GM18951 (cell line): ENCODE data around the gene FCN3.

ENCODE experiments used
- POLR2A ChIP-seq: IDR thresholded peaks from 4 replicates; pipeline ENCODE4 v1.6.1; 2011; ENCODE audit warnings: mild to moderate bottlenecking; ENCODE audit not compliant: insufficient read length, insufficient read depth; ENCODE audit errors: extremely low read depth
- in situ Hi-C: fragments of 300-500 bp; cut with MboI; formaldehyde crosslinking; loops from one replicate; pipeline ENCODE4 v1.12.0; 2022; ENCODE audit warnings: low sequenced_read_pairs, mixed read lengths, inconsistent platforms; ENCODE audit not compliant: unreplicated experiment

Gene FCN3

DNA sequence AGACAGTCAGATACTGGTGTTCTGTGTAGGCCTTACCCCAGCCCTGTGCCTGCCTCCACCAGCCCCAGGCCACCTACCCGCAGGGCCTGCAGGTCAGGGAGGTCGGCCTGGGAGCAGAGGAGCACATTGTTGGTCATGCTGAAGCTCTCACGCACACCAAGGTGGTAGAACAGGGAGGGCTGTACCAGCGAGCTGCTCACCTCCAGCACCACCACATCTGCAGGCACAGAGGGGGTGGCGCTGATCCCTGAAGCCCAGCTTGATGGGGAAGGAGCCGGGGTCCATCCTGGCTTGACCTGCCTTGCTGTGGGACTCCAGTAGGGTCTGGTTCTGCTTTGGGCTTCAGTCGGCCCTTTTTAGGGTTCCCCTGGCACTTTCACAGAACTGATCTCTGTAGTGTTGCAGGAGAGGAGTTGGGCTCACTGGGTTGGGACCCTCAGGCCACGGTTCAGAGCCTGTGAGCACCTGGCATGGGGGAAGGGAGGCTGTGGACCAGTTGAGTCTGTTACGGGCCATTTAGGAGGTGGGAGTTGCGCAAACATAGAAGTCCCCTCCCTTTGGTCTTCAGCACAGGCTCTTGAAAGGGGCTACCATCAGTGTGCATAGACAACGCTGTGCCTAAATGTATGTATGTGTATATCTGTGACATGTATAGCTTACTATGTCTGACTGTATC, 9.8 kb downstream of the FCN3 start:
- in situ Hi-C loops, result no loop called here
- no peak for TF ChIP-seq POLR2A

DNA sequence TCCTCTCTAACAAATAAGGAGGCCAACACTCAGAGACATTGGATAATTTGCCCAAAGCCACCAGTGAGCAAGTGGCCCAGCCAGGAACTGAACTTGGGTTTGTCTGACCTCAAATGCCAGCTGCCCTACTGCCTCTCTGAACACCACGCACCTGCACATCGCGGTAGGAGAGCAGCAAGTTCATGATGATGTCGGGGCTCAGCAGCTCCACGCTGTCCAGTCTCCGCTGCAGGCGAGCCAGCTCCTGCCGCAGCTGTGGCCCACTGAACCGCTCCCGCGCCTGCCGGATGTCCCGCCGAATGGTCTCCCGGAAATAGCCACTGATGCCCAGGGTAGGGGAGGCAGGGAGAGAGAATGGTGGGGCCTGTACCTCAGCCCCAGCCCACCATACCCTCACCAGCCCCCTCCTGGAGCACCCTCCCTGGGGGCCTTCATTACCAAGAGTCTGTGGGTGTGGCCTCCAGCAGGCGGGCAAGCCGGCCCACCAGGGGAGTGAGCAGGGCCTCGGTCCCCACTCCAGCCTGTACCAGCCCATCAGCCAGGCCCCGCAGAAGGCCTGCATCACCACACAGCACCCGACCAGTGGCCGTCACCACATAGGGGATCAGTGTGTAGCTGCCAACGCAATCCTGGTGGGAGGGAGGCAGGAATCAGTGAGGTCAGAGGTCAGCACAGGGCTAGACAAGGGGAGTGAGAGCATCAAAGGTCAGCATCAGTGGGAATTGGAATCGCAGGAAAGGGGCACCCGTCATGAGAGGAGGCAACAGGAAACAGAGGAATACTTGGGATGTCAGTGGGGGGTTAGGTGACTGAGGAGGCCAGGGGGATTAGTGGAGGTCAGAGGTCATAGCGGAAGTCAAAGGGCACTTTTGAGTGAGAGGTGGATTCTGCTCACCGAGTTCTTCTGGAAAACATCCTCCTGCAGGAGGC, 10.6 kb downstream of the FCN3 start:
- in situ Hi-C loops, result no loop called here
- TF ChIP-seq POLR2A, result no peak

- in situ Hi-C loops, result no loop called here
- TF ChIP-seq POLR2A, result no peak
Observed at GRCh38 chr1:27361553-27361952, 13.1 kb downstream of the FCN3 start.

- no peak for TF ChIP-seq POLR2A
- in situ Hi-C loops, result no loop called here
Observed at GRCh38 chr1:27361044-27361402, 13.6 kb downstream of the FCN3 start.

DNA sequence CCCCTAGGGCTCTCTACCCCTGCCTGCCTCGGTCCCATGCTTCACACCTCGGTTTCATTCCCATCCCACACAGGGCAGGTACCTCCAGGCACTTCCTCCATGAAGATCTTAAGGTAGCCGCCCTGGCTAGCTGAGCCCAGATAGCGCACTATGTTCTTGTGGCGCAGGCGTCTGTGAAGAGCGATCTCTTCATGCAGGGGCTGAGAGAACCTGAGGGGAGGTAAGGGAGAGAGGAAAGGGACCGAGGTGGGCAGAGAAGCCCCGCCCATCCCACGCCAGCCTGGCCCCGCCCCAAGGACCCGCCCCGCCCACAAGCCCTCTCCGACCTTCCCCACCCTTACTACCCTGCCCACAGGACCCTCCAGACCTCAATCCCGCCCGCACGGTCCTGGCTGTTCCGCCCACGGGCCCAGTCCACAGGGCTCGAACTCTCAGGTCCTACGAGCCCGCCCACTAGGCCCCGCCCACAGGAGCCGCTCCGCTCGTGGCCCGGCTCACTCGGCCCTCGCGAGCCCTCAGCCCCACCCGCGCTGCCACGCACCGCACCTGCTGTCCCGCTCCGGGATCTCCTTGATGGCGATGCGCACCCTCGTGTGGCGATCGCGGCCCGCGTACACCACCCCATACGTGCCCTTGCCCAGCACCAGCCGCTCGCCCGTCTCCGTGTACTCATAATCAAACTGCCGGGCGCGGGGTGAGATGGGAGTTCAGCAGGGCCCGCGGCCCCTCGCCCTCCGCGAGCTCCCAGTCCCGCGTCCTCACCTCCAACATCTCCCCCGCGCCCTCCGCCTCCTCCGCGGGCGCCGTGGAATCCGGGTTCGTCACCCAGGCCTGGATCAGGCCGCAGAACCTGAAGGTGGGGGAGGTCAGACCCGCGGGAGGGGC, 14.2 kb downstream of the FCN3 start:
- in situ Hi-C loops, result no loop called here
- TF ChIP-seq POLR2A, result no peak

DNA sequence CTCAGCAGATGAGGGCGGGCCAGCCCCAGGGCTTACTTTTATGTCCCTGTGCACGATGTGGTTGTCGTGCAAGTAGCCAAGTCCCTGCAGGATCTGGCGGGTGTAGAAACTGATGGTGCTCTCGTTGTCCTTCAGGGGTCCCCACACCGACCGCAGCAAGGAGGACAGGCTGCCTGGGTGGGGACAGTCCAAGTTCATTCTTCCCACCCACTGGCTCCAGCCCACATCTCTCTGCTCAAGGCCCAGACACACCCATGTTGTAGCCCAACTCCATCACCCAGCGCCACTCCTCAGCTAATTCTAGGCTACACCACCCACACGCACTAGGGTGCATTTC, 14.8 kb downstream of the FCN3 start:
- in situ Hi-C loops, result no loop called here
- TF ChIP-seq POLR2A, result no peak

- in situ Hi-C loops, result no loop called here
- no peak for TF ChIP-seq POLR2A
Observed at GRCh38 chr1:27358928-27359313, 15.7 kb downstream of the FCN3 start.

DNA sequence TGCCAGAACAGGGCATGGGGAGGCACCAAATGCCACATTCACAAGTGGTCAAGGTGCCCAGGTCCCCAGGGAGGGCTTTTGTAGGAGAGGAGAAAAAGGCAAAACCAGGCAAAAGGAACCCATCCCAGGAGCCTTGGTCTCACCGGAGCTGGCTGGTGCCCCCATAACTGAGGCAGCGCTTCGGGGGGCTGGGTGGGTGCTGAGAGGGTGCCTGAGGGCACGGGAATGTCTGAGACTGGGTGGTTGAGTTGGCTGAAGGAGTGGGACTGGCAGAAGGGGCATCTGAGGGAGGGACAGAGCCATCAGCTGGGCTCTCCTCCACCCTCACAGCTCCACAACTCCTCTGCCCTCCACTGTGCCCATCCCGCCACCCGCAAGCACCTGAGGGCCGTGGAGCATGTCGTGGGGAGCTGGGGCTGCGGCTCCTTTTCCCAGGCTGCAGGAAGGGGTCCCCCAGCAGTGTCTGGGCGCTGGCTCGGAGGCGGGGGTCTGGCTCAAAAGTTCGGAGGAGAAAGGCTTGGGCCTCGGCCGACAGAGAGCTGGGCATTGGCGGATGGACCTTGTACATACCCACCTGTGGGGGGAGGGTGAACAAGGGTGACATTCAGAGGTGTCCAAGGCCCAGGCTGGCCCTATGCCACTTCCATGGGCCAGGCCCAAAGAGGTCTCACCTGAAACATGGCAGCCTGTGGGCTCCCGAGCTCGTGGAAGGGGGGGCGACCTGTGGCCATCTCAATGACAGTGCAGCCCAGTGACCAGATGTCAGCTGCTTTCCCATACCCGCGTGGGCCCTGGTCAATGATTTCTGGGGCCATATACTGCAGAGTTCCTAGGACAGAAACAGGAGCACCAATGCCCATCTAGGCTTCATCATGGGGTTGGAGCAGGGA, 16.3 kb downstream of the FCN3 start:
- in situ Hi-C loops, result no loop called here
- no peak for TF ChIP-seq POLR2A

- in situ Hi-C loops, result no loop called here
Observed at GRCh38 chr1:27357281-27358037, 17.2 kb downstream of the FCN3 start.

GRCh38 chr1:27356619-27357280, 17.9 kb downstream of the FCN3 start:
- in situ Hi-C loops, result no loop called here
- no peak for TF ChIP-seq POLR2A

More at GRCh38 chr1:27357281-27358037, 17.2 kb downstream of the FCN3 start:
- TF ChIP-seq POLR2A, result no peak

DNA sequence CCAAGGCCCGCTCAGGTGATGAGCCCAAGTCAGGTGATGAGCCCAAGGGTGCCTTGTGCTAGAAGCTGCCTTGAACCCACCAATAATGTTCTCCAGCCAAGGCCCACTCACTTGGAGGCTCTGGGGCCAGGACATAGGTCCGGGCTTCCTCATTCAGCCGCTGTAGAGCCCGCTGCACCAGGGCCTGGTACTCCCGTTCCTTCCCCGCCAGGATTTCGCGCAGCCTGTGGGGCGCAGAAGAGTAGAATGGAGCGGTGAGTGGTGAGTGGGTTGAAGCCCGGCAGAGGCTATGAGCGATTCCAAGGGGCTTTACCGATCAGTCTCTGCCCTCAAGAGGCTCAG, 18.4 kb downstream of the FCN3 start:
- TF ChIP-seq POLR2A, result no peak
- in situ Hi-C loops, result no loop called here
